GM19395 (cell line): ENCODE measurements around the gene DPP9.
A peak's percentile ranks its signal among the peaks of the same experiment; 100 is the strongest.
"Not testable (repeated sequence)": the region's sequence is repeated elsewhere in the genome, so short reads cannot be mapped to it uniquely, and the experiment has no call there.

Experiments
- ATAC-seq: cut with Tn5 transposase; IDR thresholded peaks from one replicate; pipeline ENCODE4 v1.9.1; 2021; ENCODE audit warnings: mild to moderate bottlenecking, moderate library complexity; ENCODE audit not compliant: unreplicated experiment

Gene DPP9

DNA sequence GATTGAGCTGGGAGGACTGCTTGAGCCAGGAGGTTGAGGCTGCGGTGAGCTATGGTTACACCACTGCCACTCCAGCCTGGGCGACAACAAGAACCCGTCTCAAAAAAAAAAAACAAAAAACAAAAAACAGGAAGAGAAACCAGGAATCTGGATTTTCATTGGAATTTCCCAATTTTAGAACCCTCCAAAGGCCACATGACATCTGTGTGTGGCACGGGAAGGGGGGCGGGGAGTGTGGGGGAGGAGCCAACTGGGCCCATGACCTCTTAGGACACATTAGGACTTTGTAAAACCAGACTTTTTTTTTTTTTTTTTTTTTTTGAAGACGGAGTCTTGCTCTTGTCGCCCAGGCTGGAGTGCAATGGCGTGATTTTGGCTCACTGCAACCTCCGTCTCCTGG, 32.3 kb downstream of the DPP9 start:
- no peak for ATAC-seq

DNA sequence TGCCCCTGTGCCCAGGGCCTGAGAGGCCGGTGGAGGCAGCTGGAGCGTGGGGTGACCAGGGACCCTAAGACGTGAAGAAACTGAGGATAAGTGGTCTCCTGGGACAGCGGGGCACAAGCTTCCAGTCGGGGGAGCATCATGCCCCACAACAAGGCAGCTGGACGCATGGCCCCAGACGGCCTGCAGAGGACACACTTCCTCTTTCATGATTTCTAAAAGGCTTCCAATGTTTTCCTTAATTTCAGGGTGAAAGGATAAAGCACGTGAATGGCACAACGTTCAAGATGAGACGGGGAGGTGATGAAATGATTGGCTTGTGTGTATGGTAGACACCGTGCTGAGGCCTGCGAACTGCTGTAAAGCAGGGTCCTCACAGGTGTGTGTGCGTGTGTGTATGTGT, 33.3 kb downstream of the DPP9 start:
- ATAC-seq = no peak

DNA sequence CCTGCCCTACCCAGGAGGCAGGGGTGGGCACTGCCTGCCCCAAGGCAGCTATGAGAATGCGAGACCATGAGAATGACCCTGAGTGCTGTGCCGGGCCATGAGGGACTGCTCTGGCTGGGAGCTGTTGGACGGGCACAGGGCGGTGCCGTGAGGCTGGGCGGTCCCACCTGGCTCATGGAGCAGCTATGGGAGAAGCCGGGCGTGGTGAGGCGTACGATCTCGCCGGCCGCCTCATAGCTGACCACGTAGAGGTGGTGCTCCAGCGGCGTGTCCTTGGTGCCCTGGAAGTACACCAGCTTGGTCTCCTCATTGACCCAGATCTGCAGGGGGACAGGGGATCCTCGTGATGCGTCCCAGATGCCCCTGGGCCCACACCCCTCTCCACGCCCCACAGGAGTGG, 34.2 kb downstream of the DPP9 start:
- no peak for ATAC-seq

DNA sequence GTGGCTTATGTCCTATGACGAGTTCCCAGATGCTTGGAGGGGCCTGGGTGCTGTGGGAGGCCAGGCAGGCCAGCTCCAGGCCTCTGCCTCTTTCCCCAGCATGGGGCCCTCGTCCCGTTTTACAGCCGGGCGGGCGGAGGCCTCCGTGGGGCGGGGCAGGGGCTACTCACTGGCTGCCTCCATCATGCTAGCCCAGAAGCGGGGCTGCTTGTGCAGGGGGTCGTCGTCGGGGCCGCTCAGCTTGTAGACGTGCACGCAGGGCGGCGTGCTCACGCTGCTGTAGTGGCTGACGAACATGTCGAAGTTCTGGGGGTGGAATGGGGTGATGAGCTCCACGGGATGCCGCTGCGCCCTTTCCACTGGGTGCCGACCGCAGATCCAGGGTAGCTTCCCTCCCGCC, 35.1 kb downstream of the DPP9 start:
- ATAC-seq = no peak

DNA sequence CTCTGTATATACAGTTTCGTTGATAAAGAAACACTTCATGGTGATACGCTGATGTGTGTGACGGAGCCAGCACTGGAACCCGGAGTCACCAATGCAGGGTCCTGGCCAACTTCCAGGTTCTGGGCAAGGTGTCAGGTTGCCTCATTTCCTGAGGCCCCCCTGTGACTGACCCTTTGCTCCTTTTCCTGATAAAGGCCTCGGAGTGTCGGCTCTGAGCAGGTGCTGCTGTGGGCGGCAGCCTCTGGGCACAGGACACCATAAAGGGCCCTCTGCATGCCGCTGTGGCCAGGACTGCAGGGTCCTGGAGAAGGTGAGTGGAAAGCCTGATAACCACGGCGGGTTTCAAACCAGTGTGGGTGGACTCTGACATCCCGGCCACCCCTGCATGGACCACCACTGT, 36.2 kb downstream of the DPP9 start:
- no peak for ATAC-seq

DNA sequence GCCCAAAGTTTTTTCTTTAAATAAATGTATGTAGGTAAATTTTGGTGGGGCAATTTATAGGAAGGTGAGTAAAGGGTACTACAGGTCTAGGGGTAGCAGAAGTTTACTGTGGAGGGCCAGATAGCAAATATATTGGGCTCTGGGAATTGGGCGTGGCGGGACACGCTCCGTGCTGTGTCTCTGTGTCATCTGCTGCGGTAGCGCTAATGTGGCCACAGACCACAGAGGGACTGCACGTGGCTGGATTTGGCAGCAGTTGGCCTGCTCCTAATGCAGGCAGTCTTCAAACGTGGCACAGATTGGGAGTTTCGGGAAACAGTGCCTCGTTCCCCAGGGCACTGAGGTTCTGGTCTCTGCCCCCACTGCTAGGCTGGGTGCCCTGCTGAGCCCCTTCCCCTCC, 36.9 kb downstream of the DPP9 start:
- no peak for ATAC-seq

DNA sequence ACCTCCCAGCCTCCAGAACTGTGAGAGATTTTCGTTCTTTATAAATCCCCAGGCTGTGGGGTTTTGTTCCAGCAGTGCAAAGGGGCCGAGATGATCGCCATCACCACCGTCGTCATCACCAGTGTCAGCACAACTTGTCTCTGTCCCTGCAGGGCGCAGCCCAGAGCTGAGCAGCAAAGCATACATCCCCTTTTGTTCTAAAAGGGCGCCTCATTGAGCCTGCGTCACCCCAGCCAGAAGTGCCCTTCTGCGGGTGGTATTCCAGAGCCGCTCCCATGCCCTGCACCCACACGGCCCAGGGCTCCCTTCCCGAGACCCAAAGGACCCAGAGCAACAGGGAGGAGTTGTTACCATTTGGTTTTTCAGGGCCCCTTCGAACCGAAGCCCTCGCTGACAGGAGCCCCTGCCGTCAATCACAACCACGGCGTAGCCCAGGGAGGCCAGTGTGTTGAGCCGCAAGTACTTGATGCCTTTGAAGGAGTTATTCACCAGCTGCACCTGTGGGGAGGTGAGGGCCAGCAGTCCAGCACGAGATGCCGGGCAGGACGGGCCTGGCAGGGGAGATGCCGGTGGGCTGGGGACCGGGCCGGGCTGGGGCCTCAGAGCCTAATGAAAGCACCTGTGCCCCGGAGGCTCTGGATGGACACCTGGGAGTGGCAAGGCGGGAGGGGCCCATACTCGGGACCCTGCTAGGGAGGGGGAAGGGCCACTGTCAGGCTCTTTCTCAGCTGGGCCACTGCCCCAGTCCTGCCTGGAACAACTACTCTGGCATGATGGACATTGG, 39.1 kb downstream of the DPP9 start:
- ATAC-seq = no peak

DNA sequence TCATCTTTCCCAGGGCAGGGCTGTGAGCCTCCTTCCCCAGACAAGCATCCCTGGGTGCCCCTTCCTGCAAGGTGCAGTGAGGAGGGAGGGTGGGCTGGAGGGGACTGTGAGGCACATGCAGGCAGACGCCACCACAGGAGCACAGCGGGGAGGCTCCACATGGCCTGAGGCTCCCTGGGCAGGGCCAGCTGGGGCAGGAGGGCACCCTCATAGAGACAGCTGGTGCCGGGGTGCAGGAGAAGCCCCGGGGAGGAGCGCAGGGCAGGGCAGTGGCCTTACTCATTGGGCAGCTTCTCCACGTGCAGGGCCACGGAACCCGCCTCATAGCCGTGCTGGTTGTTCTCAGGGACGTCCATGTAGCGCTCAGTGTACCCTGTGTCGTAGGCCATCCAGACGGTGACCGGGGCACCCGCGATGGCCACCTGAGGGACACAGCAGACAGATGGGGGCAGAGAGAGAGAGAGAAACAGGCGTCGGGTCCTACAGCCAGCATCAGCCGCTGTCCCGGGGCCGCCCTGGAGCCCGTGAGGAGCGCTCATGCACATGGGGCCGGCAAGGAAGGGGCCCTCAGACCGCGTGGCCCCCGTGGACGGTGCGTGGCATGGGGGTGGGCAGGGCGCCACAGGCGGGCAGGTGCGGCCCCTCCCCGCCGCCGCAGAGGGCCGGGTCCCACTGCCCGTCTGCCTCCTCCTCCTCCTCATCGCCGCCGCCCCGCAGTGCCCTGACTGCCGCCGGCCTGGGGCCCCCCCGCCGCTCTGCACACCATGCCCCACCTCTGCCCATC, 41.0 kb downstream of the DPP9 start:
- no peak for ATAC-seq

DNA sequence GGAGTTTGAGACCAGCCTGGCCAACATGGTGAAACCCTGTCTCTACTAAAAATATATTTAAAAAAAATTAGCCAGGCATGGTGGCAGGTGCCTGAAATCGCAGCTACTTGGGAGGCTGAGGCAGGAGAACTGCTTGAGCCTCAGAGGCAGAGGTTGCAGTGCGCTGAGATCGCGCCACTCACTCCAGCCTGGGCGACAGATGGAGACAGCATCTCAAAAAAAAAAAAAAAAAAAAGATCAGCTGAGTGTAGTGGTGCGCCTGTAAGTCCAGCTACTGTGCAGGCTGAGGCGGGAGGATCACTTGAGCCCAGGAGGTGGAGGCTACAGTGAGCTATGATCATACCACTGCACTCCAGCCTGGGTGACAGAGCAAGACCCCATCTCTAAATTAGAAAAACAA, 43.6 kb downstream of the DPP9 start:
- not testable (repeated sequence) for ATAC-seq

DNA sequence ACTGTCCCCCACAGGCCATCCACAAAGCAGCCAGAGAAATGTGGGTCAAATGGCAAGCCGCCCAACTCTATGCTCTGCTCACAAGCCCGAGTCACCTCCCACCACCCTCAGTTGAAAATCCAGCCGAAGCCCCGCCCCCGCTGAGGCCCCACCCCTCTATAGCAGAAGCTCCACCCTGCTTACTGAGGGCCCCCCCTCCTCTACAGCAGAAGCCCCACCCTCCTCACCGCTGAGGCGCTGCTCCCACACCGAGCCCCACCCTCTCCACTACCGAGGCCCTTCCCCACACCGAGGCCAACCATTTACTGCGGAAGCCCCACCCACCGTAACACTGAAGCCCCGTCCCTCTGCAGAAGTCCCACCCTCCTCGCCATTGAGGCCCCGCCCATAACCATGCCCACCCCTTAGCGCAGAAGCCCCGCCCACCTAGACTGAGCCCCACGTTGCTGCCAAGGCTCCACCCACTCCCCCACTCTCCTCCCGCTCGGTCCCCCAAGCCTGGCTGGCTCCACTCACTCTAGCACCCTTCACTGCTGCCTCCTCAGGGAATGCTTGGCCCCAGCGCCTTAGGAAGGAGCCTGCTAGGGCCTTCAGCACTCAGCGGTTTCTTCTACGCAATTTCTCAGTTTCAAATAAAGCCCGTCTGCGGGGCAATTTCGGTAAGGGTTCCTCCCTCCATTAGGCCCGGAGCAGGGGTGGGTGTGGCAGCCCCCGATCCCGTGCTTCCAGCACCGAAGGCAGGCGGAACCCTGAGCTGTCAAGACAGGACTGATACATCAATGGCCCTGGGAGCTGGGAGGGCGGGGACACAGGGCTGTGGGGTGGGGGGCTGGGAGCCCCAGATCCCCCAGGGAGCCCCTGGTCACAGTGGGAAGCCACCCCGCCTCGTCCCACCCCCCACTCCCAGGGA, 44.5 kb downstream of the DPP9 start:
- no peak for ATAC-seq

DNA sequence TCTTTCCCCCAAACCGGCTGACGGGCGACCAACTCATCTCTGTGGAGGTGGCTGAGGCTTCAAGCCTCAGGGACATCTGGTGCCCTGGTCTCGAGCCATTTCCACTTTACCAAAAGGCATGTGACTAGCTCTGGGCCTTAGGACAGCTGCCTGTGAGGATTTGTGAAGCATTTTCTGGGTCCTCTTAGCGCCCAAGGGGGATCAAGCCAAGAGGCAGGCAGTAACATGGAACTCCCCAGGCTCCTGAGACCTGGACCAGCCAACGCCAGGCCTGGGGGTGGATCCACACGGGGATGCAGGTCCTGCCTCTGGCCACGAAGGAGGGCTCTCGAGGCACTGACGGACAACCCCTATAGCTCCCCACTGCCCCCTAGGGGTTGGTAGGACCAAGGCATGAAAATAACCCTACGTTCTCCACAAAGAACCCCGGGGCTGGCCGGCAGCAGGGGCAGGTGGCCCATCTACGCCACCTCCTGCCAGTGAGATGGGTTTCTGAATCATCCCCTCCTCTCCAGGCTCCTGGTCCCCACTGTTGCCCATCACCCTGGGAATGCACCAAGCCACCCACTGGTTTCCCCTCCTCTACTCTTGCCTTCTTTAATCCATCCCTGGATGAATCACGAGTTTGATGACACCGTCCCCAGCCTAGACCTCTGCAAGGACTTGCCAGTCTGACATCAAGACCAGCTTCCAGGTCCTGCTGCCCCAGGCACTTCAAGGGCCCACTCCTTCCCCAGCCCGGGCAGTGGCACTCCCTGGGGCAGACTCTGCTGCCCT, 46.5 kb downstream of the DPP9 start:
- no peak for ATAC-seq

DNA sequence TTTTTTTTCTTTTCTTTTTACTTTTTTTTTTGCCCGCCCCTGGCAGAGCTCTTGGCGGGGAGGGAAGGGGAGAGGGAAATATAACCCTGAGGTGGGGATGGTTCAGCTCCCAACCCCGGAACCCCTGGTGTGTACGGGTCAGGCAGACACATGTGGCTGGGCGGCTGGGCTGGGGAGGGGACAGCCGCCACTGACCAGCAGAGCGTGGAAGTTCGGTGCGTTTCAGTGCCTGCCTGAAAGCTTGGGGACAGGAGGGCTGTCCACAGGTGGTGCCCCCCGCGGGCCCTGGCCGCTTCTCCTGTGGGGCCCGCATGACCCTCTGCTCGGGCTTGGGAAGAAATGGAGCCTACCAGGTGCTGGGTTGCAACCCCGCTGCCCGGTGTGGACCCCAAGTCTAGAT, 48.3 kb downstream of the DPP9 start:
- no peak for ATAC-seq

DNA sequence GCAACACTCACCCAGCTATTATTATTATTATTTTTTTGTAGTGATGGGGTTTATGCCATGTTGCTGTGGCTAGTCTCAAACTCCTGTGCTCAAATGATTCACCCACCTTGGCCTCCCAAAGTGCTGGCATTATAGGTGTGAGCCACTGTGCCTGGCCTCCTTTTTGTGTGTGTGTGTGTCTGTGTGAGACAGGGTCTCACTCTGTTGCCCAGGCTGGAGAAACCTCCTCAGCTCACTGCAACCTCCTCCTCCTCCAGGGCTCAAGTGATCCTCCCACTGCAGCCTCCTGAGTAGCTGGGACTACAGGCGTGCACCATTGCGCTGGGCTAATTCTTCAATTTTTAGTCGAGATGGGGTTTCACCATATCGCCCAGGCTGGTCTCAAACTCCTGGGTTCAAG, 49.9 kb downstream of the DPP9 start:
- ATAC-seq = no peak

DNA sequence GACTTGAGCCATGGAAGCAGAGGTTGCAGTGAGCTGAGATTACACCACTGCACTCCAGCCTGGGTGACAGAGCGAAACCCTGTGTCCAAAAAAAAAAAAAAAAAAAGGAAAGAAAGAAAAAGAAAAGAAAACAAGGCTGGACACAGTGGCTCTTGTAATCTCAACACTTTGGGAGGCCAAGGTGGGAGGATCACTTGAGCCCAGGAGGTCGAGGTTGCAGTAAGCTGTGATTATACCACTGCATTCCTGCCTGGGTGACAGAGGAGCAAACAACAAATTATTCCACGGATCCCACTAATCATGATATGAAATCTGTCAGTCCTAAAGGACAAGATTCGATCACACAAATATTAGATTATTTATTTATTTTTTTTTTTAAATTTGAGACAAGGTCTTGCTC, 50.4 kb downstream of the DPP9 start:
- ATAC-seq = no peak

DNA sequence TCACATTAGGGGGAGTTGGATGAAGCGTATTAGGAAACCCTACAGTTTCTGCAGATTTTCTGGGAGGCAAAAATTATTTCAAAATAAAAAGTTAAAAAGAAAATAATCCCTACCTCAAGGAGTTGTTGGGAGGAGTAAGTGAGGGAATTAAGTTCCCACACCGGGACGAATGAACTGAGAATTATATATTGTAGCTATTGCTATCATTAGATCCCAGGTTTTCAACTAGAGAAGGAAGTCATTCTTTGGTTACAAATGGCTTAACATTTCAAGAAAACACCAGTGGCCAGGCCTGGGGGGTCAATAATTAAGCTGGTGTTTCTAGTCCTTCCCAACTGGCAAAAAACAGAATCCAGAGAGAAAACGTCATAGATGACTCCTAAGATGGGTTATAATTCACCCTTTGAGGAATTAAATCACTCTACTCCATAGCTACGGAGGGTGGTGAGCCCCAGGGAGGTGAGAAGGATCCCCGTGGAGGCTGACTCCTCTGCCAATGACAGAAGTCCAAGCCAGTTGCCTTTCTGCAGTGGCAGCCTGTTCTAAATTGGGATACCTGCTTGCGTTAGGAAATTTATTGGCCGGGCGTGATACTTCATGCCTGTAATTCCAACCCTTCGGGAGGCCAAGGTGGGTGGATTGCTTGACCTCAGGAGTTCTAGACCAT, 52.3 kb downstream of the DPP9 start:
- ATAC-seq = no peak

DNA sequence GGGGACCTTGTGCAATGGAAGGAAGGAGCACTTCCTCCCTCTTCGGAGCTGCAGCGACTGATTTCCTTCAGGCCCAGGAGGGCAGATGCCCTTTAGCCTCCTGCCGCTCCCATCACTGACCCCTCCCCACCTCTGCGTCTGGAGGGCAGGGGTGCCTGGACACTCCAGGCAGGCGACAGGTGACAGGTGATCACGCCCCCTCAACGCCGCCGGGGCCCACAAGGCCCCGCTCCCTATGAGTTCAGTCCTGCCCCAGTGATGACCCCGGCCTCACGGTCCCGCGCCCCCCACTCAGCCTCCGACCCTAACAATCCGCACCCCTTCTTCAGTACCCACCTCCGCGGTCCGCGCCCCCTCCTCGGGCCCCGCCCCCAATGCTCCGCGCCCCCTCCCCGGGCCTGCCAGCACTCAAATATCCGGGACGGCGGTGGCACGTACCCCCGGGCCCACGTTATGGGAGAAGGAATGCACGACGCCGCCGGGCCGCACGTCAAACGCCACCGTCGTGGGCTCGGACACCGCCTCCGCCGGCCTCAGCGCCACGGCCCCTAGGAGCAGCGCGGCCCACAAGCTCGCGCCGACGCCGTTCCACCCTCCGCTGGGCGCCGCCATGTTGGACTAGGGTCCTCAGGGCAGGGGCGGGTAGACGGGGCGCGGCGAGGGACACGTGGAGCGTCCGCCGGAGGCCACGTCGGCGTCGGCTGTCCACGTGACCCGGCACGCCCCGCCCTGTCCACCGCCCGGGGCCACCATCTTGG, 53.7 kb downstream of the DPP9 start, which contains the start of gene MYDGF:
Gene MYDGF, minus strand, starts transcription at position 620 of the 758 bp plus-strand sequence. Its CDS starts 8 bp downstream, at position 612.
- peak; percentile 83 for ATAC-seq

DNA sequence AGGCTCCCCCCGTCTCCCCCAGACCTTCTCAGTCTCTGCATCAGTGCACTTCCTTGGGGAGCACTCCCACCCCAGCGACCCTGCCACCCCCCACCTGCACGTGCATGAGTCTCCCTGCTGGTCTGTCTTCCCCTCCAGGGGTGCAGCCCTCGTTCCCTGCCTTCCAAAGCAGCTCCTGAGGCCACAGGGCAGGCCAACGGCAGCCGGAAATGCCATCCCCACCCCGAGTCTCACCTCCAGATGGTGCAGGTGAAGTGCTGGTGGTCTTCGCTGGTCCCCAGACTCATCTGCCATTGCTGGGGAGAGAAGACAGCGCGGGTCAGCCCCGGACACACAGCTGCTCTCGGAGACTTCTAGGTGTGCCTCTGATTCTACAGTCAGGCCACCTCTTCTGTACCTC, 59.0 kb downstream of the DPP9 start:
- no peak for ATAC-seq

DNA sequence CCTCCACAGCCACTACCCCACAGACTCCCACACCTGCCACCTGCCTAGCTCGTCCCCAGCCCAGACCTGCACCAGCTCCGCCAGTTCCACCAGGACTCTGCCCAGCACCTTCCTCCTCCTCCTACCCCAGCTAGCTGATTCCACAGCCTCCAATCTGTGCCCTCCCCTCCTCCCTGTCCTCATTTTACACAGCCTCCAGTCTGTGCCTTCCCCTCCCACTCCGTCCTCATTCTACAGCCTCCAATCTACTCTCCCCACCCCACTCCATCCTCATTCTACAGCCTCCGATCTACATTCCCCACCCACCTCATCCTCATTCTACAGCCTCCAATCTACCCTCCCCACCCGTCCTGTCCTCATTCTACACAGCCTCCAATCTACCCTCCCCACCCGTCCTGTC, 60.8 kb downstream of the DPP9 start:
- ATAC-seq = no peak

DNA sequence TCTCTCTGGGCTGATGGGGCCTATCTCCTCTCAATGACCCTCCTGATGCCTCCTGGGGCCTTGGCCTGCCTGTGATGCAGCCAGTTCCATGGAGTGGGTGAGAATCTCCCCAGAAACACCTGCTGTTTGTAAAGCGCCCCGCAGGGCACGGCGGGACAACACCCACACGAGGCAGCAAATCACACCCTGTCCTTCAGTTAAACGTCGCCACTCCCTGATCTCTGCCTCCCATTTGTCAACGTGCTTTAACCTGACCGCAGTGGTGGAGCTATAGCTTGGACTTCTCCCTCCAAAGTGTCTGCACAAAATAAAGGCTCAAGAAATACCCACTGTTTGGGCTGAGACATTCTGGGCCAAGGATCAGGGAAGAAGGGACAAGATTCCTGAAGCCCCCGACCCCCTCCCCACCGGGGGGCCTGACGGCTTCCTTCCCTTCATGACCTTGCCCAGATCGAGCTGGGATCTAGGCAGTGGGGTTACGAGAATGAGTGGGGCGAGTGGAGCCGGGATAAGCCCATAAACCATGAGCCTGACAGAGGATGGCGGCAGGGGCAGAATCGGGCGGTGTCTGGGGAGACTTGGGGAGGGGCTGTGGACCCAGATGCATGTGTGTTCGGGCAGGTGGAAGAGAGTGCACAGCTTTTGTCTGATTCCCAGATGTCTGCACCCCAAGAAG, 61.5 kb downstream of the DPP9 start:
- no peak for ATAC-seq
